ENCODE results near the gene PROB1. TPM values are rescaled to one million over a fixed set of nuclear protein-coding genes. Genes with fewer than 3 reads are reported as not detected.

PROB1 gene
- total RNA-seq, 1 donor from 2014 or later: 1.9 TPM

DNA sequence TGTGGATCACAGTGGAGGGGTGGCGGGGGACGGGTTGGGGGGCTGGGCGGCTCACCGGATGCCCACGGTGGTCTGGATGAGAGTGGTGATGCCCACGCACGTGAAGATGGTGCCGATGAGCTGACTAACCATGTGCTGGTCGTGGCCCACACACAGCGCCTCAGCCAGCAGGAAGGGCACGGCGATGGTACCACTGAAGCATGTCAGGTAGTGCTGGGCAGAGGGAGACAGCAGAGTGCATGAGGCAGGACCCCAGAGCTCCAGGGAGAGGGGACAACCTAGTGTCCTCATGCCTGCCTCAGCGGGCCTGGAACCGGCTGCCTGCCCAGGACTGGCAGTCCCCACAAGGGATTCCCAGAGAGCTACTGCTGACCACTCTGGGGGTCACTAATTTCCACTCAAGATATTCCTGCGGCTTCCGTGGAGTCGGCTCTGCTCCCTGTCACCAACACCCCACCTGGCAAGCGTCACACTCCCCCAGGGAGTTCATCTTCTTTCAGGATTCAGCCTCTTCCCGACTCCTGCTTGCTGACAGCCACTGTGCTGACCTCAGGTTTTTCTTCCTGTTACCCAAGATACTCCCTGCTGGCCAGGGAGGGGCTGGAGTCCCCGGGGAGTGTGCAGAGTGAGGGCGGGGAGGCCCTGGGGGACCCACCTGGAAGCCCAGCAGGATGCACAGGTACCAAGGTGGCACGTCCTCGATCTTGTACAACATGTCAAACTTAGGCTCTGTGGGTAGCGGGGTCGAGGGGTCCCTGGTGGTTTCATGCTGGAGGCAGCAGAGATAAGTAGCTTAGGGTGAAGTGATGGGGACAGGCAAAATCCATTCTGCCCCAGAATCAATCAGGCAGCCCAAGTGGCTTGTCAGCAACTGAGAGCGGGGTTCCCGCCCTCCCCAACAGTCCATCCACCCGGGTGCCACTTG lies 12.8 kb downstream of the PROB1 start:
- ATAC-seq: no peak

DNA sequence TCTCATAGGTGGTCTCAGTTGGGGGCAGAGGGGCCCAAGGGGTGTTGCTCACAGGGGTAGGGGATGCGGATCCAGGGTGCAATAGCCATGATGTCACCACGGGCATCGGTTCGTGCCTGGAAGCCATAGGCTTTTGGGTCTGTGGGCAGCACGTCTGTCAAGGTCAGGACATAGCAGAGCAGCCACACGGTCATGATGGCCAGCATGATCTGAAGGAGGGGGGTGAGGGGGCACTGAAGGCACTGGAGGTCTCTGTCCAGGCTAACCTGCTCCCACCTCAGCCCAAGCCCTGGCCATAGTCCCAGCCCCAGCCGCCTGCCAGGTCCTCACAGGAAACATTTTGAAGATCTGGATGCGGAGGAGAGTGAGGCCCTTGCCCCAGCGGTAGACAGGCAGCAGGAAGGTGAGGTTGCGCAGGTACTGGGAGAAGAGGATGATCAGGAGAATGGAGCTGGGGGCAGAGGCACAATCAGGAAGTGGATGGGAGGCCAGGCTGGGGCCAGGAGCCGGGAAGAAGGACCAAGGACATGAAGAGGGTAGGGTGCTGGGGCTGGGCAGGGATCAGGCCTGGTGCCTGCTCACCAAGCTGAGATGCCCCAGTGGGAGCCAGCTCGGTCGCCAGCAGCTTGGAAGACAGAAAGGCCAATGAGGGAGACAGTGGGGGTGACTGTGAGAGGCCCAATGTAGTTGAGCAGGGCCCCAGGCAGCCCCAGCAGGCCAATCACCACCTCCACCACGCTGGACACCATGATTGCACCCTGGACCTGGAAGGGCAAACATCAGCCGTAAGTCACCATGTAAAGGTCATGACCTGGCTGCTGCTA lies 15.1 kb downstream of the PROB1 start:
- ATAC-seq: no peak
- Histone ChIP-seq H3K27ac (no peak overlapping the region), H3K36me3 (no peaks in the 10 kb centered on the region), H3K9me3 (no peaks in the 10 kb centered on the region), H3K4me1 (no peaks in the 10 kb centered on the region), H3K27me3 (no peaks in the 10 kb centered on the region), H3K4me3 (no peak overlapping the region)
- no peak for DNase-seq
- TF ChIP-seq, protein P1, sequence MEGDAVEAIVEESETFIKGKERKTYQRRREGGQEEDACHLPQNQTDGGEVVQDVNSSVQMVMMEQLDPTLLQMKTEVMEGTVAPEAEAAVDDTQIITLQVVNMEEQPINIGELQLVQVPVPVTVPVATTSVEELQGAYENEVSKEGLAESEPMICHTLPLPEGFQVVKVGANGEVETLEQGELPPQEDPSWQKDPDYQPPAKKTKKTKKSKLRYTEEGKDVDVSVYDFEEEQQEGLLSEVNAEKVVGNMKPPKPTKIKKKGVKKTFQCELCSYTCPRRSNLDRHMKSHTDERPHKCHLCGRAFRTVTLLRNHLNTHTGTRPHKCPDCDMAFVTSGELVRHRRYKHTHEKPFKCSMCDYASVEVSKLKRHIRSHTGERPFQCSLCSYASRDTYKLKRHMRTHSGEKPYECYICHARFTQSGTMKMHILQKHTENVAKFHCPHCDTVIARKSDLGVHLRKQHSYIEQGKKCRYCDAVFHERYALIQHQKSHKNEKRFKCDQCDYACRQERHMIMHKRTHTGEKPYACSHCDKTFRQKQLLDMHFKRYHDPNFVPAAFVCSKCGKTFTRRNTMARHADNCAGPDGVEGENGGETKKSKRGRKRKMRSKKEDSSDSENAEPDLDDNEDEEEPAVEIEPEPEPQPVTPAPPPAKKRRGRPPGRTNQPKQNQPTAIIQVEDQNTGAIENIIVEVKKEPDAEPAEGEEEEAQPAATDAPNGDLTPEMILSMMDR (IDR thresholded peaks at IDR 0.05): no peak
- intact Hi-C loops (cut with DNase I): no loop called here

More for the DNA sequence above, 12.8 kb downstream of the PROB1 start:
- H3K27ac ChIP-seq: no peak overlapping the region
- H3K27me3 ChIP-seq: no peaks in the 10 kb centered on the region
- no peaks in the 10 kb centered on the region for H3K36me3 ChIP-seq
- intact Hi-C loops (cut with DNase I): no loop called here
- no peak overlapping the region for H3K4me3 ChIP-seq
- TF ChIP-seq, protein P1 (IDR thresholded peaks at IDR 0.05): no peak
- no peaks in the 10 kb centered on the region for H3K4me1 ChIP-seq
- no peaks in the 10 kb centered on the region for H3K9me3 ChIP-seq
- peak; percentile 58 for DNase-seq

DNA sequence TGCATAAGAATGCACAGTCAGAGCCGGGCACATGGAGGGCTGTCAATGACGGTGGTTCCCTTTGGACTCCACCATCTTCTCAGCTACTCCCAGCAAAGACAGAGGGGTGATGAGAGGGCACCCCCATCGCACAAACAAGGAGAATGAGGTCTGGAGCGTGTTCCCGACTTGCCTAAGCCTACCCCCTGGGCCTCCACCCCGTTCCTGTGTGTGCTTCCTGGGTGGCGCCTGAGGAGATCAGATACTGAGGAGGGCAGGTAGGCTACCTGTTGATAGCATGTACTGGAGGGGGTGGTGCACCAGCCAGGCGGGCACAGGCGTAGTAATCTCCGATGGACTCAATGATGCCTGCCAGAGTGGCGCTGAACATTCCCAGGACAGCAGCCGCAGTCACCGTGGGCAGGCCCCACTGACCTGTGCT lies 16.0 kb downstream of the PROB1 start:
- intact Hi-C loops (cut with DNase I): no loop called here
- no peak overlapping the region for H3K27ac ChIP-seq
- DNase-seq (peak; percentile 42), ATAC-seq (no peak)
- no peaks in the 10 kb centered on the region for H3K27me3 ChIP-seq
- H3K36me3 ChIP-seq: no peaks in the 10 kb centered on the region
- no peaks in the 10 kb centered on the region for H3K9me3 ChIP-seq
- no peaks in the 10 kb centered on the region for H3K4me1 ChIP-seq
- no peak overlapping the region for H3K4me3 ChIP-seq
- TF ChIP-seq, protein P1 (IDR thresholded peaks at IDR 0.05): no peak

DNA sequence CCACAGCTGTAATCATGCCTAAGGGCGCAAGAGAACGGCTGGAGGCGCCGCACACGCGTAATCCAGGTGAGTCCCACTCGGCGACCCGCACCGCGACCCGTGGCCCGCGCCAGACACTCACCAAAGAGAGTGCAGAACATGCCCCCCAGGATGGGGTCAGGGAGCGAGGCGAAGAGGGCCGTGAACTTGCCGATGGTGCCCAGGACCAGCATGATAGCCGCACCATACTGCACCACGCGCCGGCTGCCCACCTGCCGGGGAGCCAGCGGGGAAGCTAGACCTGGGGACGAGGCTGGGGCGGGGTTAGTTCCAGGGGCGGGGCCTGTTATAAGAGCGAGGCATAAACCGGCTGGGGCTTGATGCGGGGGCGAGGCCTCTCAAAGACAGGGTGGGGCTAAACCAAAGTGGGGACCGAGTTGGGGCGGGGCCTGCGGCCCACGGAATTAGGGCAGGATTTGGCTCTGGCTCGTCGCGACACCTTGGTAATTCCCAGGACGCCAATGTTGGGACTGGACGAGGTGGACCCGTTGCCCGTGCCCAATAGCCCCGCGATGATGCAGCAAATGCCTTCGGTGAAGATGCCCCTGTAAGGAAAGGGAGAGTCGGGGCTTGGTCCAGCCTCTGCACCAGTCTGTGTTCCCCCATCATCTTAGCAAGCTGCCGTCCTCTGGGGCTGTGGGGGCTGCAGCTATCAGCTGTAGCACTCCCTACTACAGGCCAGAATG lies 16.6 kb downstream of the PROB1 start:
- TF ChIP-seq, protein P1 (IDR thresholded peaks at IDR 0.05): no peak
- Histone ChIP-seq H3K27ac (no peak overlapping the region), H3K9me3 (no peaks in the 10 kb centered on the region), H3K36me3 (no peaks in the 10 kb centered on the region), H3K4me1 (no peaks in the 10 kb centered on the region), H3K4me3 (no peak overlapping the region), H3K27me3 (no peaks in the 10 kb centered on the region)
- no peak for ATAC-seq
- peak; percentile 68 for DNase-seq
- intact Hi-C loops (cut with DNase I): no loop called here

DNA sequence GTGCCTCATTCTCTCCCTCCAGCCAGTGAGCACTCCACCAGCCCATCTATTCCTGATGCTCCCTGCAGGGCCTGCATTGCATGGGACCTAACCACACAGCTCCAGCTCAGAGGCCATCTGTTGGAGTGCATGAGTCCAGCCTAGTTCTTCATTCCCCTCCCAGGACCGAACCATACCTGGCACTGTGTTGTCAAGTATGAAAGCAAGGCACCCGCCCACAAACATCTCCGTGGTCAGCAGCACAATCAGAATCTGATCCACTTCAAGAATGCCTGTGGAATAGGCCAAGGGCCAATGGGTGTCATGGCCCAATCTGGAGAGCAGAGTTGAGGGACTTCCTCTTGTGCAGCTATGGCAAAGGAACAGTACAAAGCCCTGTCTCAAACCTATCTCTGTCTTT lies 17.7 kb downstream of the PROB1 start:
- Histone ChIP-seq H3K4me1 (no peaks in the 10 kb centered on the region), H3K4me3 (no peak overlapping the region), H3K27me3 (no peaks in the 10 kb centered on the region), H3K9me3 (no peaks in the 10 kb centered on the region), H3K27ac (no peak overlapping the region), H3K36me3 (peaks cover 4% of the 10 kb centered on the region)
- intact Hi-C loops (cut with DNase I): no loop called here
- no peak for ATAC-seq
- TF ChIP-seq, protein P1 (IDR thresholded peaks at IDR 0.05): no peak
- peak; percentile 19 for DNase-seq
